Activated CD4-positive, CD25-positive, alpha-beta regulatory T cell treated with anti-CD3 and anti-CD28 coated beads, Interleukin-2, amount 50 U/mL, for 16 hours (primary cell): Measurements from ENCODE around the gene CLDN11.

Experiments used
- DNase-seq: peaks from one replicate; pipeline ENCODE4 v3.0.0-alpha.2; 2020; ENCODE audit warnings: low read depth, low spot score

The CLDN11 gene

GRCh38 chr3:170470063-170471016 is 51.7 kb downstream of the CLDN11 start:
- no peak for DNase-seq

- no peak for DNase-seq
These were observed 52.5 kb downstream of the CLDN11 start for GRCh38 chr3:170471149-170471548.

- DNase-seq, result no peak
These were observed 54.7 kb downstream of the CLDN11 start for GRCh38 chr3:170473358-170473757.

- DNase-seq, result no peak
These were observed 56.5 kb downstream of the CLDN11 start for GRCh38 chr3:170475092-170475685.

- no peak for DNase-seq
These were observed 57.6 kb downstream of the CLDN11 start for GRCh38 chr3:170476291-170476690.

- no peak for DNase-seq
These were observed 58.7 kb downstream of the CLDN11 start for GRCh38 chr3:170477395-170477794.

- no peak for DNase-seq
These were observed 61.4 kb downstream of the CLDN11 start for GRCh38 chr3:170480111-170480510.

GRCh38 chr3:170482199-170482598 is 63.5 kb downstream of the CLDN11 start:
- DNase-seq, result no peak

GRCh38 chr3:170483485-170484262 is 65.0 kb downstream of the CLDN11 start:
- DNase-seq, result no peak
